ENCODE data around the gene UMODL1. TPM values are rescaled to one million over a fixed set of nuclear protein-coding genes. Genes with fewer than 3 reads are reported as not detected.

Gene UMODL1
- total RNA-seq, 1 experiment from 2014 or later, result 0.20 TPM

DNA sequence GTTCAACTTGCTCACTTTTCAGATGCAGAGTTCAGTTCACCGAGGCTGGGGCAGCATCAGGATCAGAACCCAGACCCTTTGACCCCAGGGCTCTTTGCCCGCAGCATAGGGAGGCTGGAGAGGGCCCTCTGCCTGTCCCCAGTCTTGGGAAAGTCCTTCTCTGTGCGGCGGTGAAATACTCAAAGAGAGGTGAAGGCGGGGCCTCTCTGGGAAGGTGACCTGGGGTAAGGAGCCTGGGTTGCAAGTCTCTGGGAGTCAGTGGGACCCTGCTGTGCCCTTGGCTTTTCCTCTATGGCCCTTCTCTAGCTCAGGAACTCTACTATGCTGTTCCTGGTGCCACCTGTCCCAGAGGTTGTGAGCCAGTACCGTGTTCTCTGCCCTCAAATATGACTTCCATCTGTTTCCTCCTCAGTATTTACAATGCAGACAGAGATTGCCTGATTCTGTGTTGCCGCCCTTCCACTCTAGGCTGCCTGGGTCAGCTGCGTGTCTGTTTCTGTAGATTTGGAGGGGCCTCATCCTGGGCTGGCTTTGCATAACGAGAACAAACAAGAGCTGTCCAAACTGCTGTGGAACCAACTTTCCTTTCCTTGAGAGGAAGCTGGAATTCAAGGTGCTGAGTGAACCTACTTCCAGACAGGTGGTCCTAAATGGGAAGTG, 42.2 kb upstream of the UMODL1 start:
- no peaks in the 10 kb centered on the region for H3K27me3 ChIP-seq (replicated peaks; ENCODE audit: control insufficient read depth, insufficient read depth, low read length)
- Mint-ChIP-seq H3K27ac (ENCODE audit: unreplicated experiment) (no peak overlapping the region), H3K4me3 (ENCODE audit: unreplicated experiment) (no peak overlapping the region), H3K9me3 (ENCODE audit: unreplicated experiment) (no peaks in the 10 kb centered on the region), H3K4me1 (ENCODE audit: low read depth, unreplicated experiment) (peaks cover 8% of the 10 kb centered on the region), H3K27me3 (ENCODE audit: insufficient read depth, unreplicated experiment) (no peaks in the 10 kb centered on the region), H3K36me3 (ENCODE audit: insufficient read depth, unreplicated experiment) (no peaks in the 10 kb centered on the region)
- no TSS peak for BruUV-seq (replicated peaks)
- intact Hi-C loops (cut with micrococcal nuclease; ENCODE audit: unreplicated experiment), result no loop called here
- ChIA-PET CTCF (no interaction called here), POLR2A (no interaction called here)
- no peaks in the 10 kb centered on the region for H3K4me1 ChIP-seq
- H3K4me3 ChIP-seq (ENCODE audit: low read depth, low read length), result no peak overlapping the region
- no peak for DNase-seq
- TF ChIP-seq, protein P1, sequence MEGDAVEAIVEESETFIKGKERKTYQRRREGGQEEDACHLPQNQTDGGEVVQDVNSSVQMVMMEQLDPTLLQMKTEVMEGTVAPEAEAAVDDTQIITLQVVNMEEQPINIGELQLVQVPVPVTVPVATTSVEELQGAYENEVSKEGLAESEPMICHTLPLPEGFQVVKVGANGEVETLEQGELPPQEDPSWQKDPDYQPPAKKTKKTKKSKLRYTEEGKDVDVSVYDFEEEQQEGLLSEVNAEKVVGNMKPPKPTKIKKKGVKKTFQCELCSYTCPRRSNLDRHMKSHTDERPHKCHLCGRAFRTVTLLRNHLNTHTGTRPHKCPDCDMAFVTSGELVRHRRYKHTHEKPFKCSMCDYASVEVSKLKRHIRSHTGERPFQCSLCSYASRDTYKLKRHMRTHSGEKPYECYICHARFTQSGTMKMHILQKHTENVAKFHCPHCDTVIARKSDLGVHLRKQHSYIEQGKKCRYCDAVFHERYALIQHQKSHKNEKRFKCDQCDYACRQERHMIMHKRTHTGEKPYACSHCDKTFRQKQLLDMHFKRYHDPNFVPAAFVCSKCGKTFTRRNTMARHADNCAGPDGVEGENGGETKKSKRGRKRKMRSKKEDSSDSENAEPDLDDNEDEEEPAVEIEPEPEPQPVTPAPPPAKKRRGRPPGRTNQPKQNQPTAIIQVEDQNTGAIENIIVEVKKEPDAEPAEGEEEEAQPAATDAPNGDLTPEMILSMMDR (IDR thresholded peaks at IDR 0.05; ENCODE audit: insufficient read depth in 1 of 2, low read depth in 1 of 2, low read length in 1 of 2, severe bottlenecking in 1 of 2, unreplicated experiment in 1 of 2), result no peak
- no peaks in the 10 kb centered on the region for H3K9me3 ChIP-seq
- no peaks in the 10 kb centered on the region for H3K36me3 ChIP-seq (ENCODE audit: control insufficient read depth, insufficient read depth, low read length)

DNA sequence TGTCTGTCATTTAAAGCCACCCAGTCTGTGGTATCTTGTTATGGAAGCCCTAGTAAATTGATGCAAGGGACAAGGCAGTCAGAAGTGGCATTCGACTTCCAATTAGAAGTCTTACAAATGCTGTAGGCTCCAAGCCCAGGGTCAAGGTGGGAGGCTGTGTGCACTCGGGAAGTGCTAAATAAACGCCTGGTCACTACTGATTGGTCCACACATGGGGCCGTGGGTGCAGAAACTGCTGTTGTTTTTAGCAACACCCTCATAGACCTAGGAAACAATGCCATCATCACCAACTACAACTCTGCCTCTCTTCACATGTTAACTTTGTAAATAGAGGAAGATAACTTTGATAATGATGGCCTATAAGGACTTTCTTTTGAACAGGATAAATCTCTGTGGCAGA, 40.8 kb upstream of the UMODL1 start:
- Mint-ChIP-seq H3K27ac (ENCODE audit: unreplicated experiment) (no peak overlapping the region), H3K36me3 (ENCODE audit: insufficient read depth, unreplicated experiment) (no peaks in the 10 kb centered on the region), H3K4me3 (ENCODE audit: unreplicated experiment) (no peak overlapping the region), H3K9me3 (ENCODE audit: unreplicated experiment) (no peaks in the 10 kb centered on the region), H3K27me3 (ENCODE audit: insufficient read depth, unreplicated experiment) (no peaks in the 10 kb centered on the region), H3K4me1 (ENCODE audit: low read depth, unreplicated experiment) (peaks cover 8% of the 10 kb centered on the region)
- intact Hi-C loops (cut with micrococcal nuclease; ENCODE audit: unreplicated experiment), result no loop called here
- no peak for DNase-seq
- CTCF ChIA-PET, result no interaction called here
- Histone ChIP-seq H3K4me3 (ENCODE audit: low read depth, low read length) (no peak overlapping the region), H3K4me1 (no peaks in the 10 kb centered on the region), H3K27me3 (replicated peaks; ENCODE audit: control insufficient read depth, insufficient read depth, low read length) (no peaks in the 10 kb centered on the region), H3K9me3 (no peaks in the 10 kb centered on the region), H3K36me3 (ENCODE audit: control insufficient read depth, insufficient read depth, low read length) (no peaks in the 10 kb centered on the region)
- TF ChIP-seq, protein P1 (IDR thresholded peaks at IDR 0.05; ENCODE audit: insufficient read depth in 1 of 2, low read depth in 1 of 2, low read length in 1 of 2, severe bottlenecking in 1 of 2, unreplicated experiment in 1 of 2), result no peak
- no TSS peak for BruUV-seq (replicated peaks)
- POLR2A ChIA-PET, result no interaction called here

GRCh38 chr21:42031241-42031640, 39.9 kb upstream of the UMODL1 start:
- intact Hi-C loops (cut with micrococcal nuclease; ENCODE audit: unreplicated experiment), result no loop called here
- H3K4me1 ChIP-seq, result no peaks in the 10 kb centered on the region
- no peaks in the 10 kb centered on the region for H3K36me3 ChIP-seq (ENCODE audit: control insufficient read depth, insufficient read depth, low read length)
- H3K9me3 Mint-ChIP-seq (ENCODE audit: unreplicated experiment), result no peaks in the 10 kb centered on the region
- no peaks in the 10 kb centered on the region for H3K36me3 Mint-ChIP-seq (ENCODE audit: insufficient read depth, unreplicated experiment)
- ChIA-PET CTCF (no interaction called here), POLR2A (no interaction called here)
- H3K27me3 ChIP-seq (replicated peaks; ENCODE audit: control insufficient read depth, insufficient read depth, low read length), result no peaks in the 10 kb centered on the region
- no peaks in the 10 kb centered on the region for H3K9me3 ChIP-seq
- no peak overlapping the region for H3K4me3 Mint-ChIP-seq (ENCODE audit: unreplicated experiment)
- TF ChIP-seq, protein P1 (IDR thresholded peaks at IDR 0.05; ENCODE audit: insufficient read depth in 1 of 2, low read depth in 1 of 2, low read length in 1 of 2, severe bottlenecking in 1 of 2, unreplicated experiment in 1 of 2), result no peak
- H3K4me1 Mint-ChIP-seq (ENCODE audit: low read depth, unreplicated experiment), result peaks cover 3% of the 10 kb centered on the region
- H3K27me3 Mint-ChIP-seq (ENCODE audit: insufficient read depth, unreplicated experiment), result no peaks in the 10 kb centered on the region
- DNase-seq, result no peak
- H3K27ac Mint-ChIP-seq (ENCODE audit: unreplicated experiment), result no peak overlapping the region
- H3K4me3 ChIP-seq (ENCODE audit: low read depth, low read length), result no peak overlapping the region
- BruUV-seq (replicated peaks), result no TSS peak
